Measurements from ENCODE around the gene MPRIP.
"Not testable (repeated sequence)": the region's sequence is repeated elsewhere in the genome, so short reads cannot be mapped to it uniquely, and the experiment has no call there.

MPRIP gene

GRCh38 chr17:17180141-17180603, 137.9 kb downstream of the MPRIP start:
- TF ChIP-seq, protein P1, sequence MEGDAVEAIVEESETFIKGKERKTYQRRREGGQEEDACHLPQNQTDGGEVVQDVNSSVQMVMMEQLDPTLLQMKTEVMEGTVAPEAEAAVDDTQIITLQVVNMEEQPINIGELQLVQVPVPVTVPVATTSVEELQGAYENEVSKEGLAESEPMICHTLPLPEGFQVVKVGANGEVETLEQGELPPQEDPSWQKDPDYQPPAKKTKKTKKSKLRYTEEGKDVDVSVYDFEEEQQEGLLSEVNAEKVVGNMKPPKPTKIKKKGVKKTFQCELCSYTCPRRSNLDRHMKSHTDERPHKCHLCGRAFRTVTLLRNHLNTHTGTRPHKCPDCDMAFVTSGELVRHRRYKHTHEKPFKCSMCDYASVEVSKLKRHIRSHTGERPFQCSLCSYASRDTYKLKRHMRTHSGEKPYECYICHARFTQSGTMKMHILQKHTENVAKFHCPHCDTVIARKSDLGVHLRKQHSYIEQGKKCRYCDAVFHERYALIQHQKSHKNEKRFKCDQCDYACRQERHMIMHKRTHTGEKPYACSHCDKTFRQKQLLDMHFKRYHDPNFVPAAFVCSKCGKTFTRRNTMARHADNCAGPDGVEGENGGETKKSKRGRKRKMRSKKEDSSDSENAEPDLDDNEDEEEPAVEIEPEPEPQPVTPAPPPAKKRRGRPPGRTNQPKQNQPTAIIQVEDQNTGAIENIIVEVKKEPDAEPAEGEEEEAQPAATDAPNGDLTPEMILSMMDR (IDR thresholded peaks at IDR 0.05; ENCODE audit: low read depth, low read length), result no peak
- no peak for DNase-seq (ENCODE audit: low read depth in 2 of 2)
- H3K4me3 ChIP-seq (replicated peaks in 1 of 2; ENCODE audit: low read depth in 2 of 2, low read length in 2 of 2), result no peak overlapping the region

DNA sequence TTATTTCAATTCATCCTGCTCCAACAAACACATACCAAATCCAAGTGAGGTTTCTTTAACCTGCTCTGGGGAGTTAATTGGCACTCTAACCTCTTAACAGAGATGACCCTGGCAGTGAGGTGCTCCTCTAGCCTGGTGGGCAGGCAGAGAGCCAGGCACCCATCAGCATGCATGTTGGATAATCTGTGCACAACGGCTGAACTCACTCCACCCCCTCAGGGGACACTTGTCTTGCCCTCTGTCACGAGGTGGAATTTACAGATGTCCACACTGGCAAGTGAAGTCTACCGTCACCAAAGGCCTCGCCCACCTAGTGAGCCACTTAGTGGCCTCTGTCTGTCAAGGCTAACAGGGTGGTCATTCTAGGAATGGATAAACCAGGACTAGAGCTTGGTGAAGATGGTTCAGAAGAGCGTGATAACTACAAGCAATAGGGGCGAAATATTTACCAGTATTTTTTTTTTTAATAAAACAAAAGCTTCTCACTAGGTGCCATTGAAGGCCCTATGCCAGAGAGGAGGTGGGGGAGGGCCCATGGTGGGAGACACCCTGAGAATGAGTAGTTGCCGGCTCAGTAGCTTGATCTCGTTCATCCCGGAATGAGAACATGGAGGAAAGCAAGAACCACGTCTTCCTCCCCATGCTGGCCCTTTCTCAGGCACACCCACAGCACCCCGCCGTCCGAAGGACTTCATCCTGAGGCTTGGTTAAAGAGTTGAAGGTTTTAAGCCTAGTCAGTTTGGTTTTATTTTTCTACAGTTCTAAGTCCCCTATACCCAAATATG, 138.7 kb downstream of the MPRIP start:
- DNase-seq (ENCODE audit: low read depth in 2 of 2), result no peak
- TF ChIP-seq, protein P1 (IDR thresholded peaks at IDR 0.05; ENCODE audit: low read depth, low read length), result no peak
- no peak overlapping the region for H3K4me3 ChIP-seq (replicated peaks in 1 of 2; ENCODE audit: low read depth in 2 of 2, low read length in 2 of 2)

DNA sequence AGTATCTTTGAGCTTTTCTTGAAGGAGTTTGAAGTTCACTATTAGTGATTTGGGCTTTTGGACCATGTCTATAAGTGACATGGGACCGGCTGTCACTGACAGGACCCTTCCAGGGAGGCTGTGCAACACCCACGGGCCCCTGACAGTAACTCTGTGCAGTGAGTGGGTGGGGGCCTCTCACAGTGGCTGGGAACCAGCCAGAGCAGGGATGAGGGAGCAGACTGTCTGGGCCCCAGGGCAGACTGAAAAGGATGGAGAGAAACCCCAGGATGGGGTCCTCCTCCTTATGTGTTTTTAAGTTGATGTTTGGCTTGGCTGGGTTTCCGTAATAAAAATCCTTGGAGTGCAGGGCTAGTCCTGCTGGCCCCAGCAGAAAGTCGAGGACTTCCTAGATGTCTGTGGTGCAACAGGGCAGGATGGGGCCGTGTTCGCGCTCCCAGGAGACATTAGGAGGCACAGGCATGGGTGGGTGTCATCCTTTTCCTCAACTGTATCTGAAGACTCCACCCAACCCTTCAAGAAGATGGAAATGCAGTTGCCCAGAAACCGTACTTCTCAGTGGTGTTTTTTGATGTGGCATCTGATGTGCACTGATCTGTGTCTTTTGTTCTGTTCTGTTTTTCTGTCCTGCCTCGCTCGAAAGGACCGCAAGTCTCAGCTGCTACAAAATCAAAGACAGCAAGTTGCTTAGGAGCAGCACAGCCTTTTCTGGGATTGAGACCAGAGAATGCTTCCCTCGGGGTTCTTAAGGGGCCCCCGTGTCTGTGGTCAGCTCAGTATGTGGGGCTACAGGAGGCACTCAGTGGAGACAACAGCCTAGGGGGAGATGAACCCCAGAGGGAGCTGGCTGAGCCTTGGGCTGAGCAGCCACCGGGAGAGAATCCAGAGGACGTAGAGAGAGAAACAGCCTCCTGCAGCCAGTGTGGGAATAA, 139.7 kb downstream of the MPRIP start:
- no peak overlapping the region for H3K4me3 ChIP-seq (replicated peaks in 1 of 2; ENCODE audit: low read depth in 2 of 2, low read length in 2 of 2)
- DNase-seq (ENCODE audit: low read depth in 2 of 2), result no peak
- TF ChIP-seq, protein P1 (IDR thresholded peaks at IDR 0.05; ENCODE audit: low read depth, low read length), result no peak

- TF ChIP-seq, protein P1 (IDR thresholded peaks at IDR 0.05; ENCODE audit: low read depth, low read length), result no peak
- no peak overlapping the region for H3K4me3 ChIP-seq (replicated peaks in 1 of 2; ENCODE audit: low read depth in 2 of 2, low read length in 2 of 2)
- DNase-seq (ENCODE audit: low read depth in 2 of 2), result no peak
These were observed 140.4 kb downstream of the MPRIP start for GRCh38 chr17:17182598-17183136.

DNA sequence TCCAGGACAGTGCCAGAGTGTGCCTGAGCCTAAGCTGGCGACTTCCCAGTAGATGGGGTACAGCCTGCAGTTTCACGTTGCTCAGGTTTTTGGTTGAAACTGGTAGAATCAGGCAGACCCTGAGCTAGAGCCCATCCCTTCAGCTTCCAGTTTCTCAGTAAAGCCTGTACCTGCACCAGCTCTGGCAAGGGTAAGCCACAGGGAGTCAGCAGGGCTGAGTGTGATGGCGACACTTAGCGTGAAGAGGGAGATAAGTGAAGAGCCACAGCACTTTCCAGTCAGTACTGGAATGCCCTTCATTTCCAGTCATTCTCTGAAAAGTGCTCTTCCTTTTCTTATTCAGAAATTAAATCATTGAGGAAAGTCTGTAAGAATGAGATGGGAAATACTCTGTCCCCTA, 141.5 kb downstream of the MPRIP start:
- TF ChIP-seq, protein P1 (IDR thresholded peaks at IDR 0.05; ENCODE audit: low read depth, low read length), result no peak
- H3K4me3 ChIP-seq (replicated peaks in 1 of 2; ENCODE audit: low read depth in 2 of 2, low read length in 2 of 2), result no peak overlapping the region
- no peak for DNase-seq (ENCODE audit: low read depth in 2 of 2)

- DNase-seq (ENCODE audit: low read depth in 2 of 2); H3K4me3 ChIP-seq (replicated peaks in 1 of 2; ENCODE audit: low read depth in 2 of 2, low read length in 2 of 2): not testable (repeated sequence)
These were observed 142.9 kb downstream of the MPRIP start for GRCh38 chr17:17184985-17185757.

Measured in cardiac fibroblast (primary cell).